NCI-H1694 treated with DMSO at 0.1 percent for 48 hours (cell line): Measurements from ENCODE around the gene GATAD1.
"Not testable (repeated sequence)": the region's sequence is repeated elsewhere in the genome, so short reads cannot be mapped to it uniquely, and the experiment has no call there.

Experiments
- DNase-seq: peaks from one replicate; lab custom pipeline; 2025; lab: John Stamatoyannopoulos, UW

GATAD1 gene

GRCh38 chr7:92447345-92448204 lies at the start of gene GATAD1:
GATAD1 (plus strand) TSS chr7:92447482; CDS start chr7:92447730, 248 bp downstream.
- no peak for DNase-seq

- DNase-seq: no peak
These were observed 49.7 kb upstream of the GATAD1 start for GRCh38 chr7:92397542-92397941.

GRCh38 chr7:92400013-92400412 lies 47.3 kb upstream of the GATAD1 start:
- DNase-seq: no peak

GRCh38 chr7:92402920-92403759 lies 44.1 kb upstream of the GATAD1 start:
- DNase-seq: no peak

- DNase-seq: no peak
These were observed 43.6 kb upstream of the GATAD1 start for GRCh38 chr7:92403760-92404074.

GRCh38 chr7:92404170-92404614 lies 43.1 kb upstream of the GATAD1 start:
- no peak for DNase-seq

GRCh38 chr7:92409357-92409756 lies 37.9 kb upstream of the GATAD1 start:
- no peak for DNase-seq

- DNase-seq: not testable (repeated sequence)
These were observed 37.1 kb upstream of the GATAD1 start for GRCh38 chr7:92410162-92410561.

- no peak for DNase-seq
These were observed 34.5 kb upstream of the GATAD1 start for GRCh38 chr7:92412745-92413144.

GRCh38 chr7:92413550-92413949 lies 33.7 kb upstream of the GATAD1 start:
- DNase-seq: no peak

GRCh38 chr7:92415225-92415624 lies 32.1 kb upstream of the GATAD1 start:
- DNase-seq: no peak

- no peak for DNase-seq
These were observed 29.4 kb upstream of the GATAD1 start for GRCh38 chr7:92417913-92418312.

- DNase-seq: no peak
These were observed 25.4 kb upstream of the GATAD1 start for GRCh38 chr7:92421676-92422435.

GRCh38 chr7:92422926-92423325 lies 24.4 kb upstream of the GATAD1 start:
- DNase-seq: no peak

- DNase-seq: no peak
These were observed 23.6 kb upstream of the GATAD1 start for GRCh38 chr7:92423710-92424131.

GRCh38 chr7:92425311-92425947 lies 21.9 kb upstream of the GATAD1 start:
- no peak for DNase-seq

GRCh38 chr7:92427193-92427592 lies 20.1 kb upstream of the GATAD1 start:
- no peak for DNase-seq

GRCh38 chr7:92432299-92432946 lies 14.9 kb upstream of the GATAD1 start:
- no peak for DNase-seq

- DNase-seq: no peak
These were observed 14.3 kb upstream of the GATAD1 start for GRCh38 chr7:92433019-92433418.

GRCh38 chr7:92435542-92435941 lies 11.7 kb upstream of the GATAD1 start:
- no peak for DNase-seq
